Smooth muscle cell (in vitro differentiated cells): Measurements from ENCODE around the gene NCAPD2. TPM values are rescaled to one million over a fixed set of nuclear protein-coding genes. Genes with fewer than 3 reads are reported as not detected.
A peak's percentile ranks its signal among the peaks of the same experiment; 100 is the strongest.
"Not testable (repeated sequence)": the region's sequence is repeated elsewhere in the genome, so short reads cannot be mapped to it uniquely, and the experiment has no call there.

Source experiments
- DNase-seq: peaks from one replicate; lab custom pipeline; 2025; ENCODE audit not compliant: unreplicated experiment; lab: John Stamatoyannopoulos, UW
- H2AFZ ChIP-seq: fragments of 200-600 bp; sonication (generic); 2 replicates; pipeline ENCODE4 v1.6.0; 2016; ENCODE audit warnings: antibody characterized with exemption, low read depth, mild to moderate bottlenecking
- H3F3A ChIP-seq: fragments of 200-600 bp; sonication (generic); 2 replicates; pipeline ENCODE4 v1.6.0; 2017; ENCODE audit warnings: antibody characterized with exemption, low read depth
- H3K27ac ChIP-seq: fragments of 200-600 bp; sonication (generic); 2 replicates; pipeline ENCODE4 v1.5.1; 2016; ENCODE audit warnings: low read depth, mild to moderate bottlenecking
- H3K27me3 ChIP-seq: fragments of 200-600 bp; sonication (generic); 2 replicates; pipeline ENCODE4 v1.6.1; 2016; ENCODE audit warnings: low read depth, mild to moderate bottlenecking
- H3K36me3 ChIP-seq: fragments of 200-600 bp; sonication (generic); 2 replicates; pipeline ENCODE4 v1.5.1; 2016; ENCODE audit warnings: low read depth
- H3K4me1 ChIP-seq: fragments of 200-600 bp; sonication (generic); 2 replicates; pipeline ENCODE4 v1.5.1; 2016; ENCODE audit warnings: low read depth
- H3K4me2 ChIP-seq: fragments of 200-600 bp; sonication (generic); 2 replicates; pipeline ENCODE4 v1.6.0; 2016; ENCODE audit warnings: mild to moderate bottlenecking
- H3K4me3 ChIP-seq: fragments of 200-600 bp; sonication (generic); 2 replicates; pipeline ENCODE4 v1.5.1; 2016; ENCODE audit warnings: mild to moderate bottlenecking
- H3K79me2 ChIP-seq: fragments of 200-600 bp; sonication (generic); 2 replicates; pipeline ENCODE4 v1.6.0; 2016; ENCODE audit warnings: low read depth, mild to moderate bottlenecking
- H3K9ac ChIP-seq: fragments of 200-600 bp; sonication (generic); 2 replicates; pipeline ENCODE4 v1.6.0; 2016; ENCODE audit warnings: low read depth
- H3K9me3 ChIP-seq: fragments of 200-600 bp; sonication (generic); replicated peaks from 2 replicates; pipeline ENCODE4 v1.5.1; 2016; ENCODE audit warnings: low read depth
- H4K20me1 ChIP-seq: fragments of 200-600 bp; sonication (generic); 2 replicates; pipeline ENCODE4 v1.6.0; 2016; ENCODE audit warnings: low read depth
- WGBS: methylation state at CpG from one replicate; pipeline ENCODE4 v1.1.7; 2016; ENCODE audit warnings: low lambda C conversion rate; 5-methylcytosine and 5-hydroxymethylcytosine counted together
- polyA plus RNA-seq: library from polyadenylated mRNA; unstranded; fragments of >200 nt; fragmentation: Nextera tagmentation; extraction: Ambion mirVana; gene quantifications from 2 replicates; pipeline ENCODE4 v1.2.1, GENCODE V29; 2016
- total RNA-seq: library from RNA; depleted of rRNA; stranded (reverse); fragments of >200 nt; gene quantifications from 2 replicates; pipeline ENCODE4 v1.2.3, GENCODE V29; 2014
- TF ChIP-seq, protein P1 (sequence below): fragments of 200-600 bp; sonication (generic); IDR thresholded peaks from 2 replicates; pipeline ENCODE4 v1.5.1; 2017; ENCODE audit warnings: borderline replicate concordance, mild to moderate bottlenecking, antibody characterized with exemption; ENCODE audit not compliant: insufficient read depth, poor library complexity, severe bottlenecking

NCAPD2 gene
- total and polyA plus RNA-seq, 2 experiments from 2014 or later = 17.6 to 22.7 TPM

DNA sequence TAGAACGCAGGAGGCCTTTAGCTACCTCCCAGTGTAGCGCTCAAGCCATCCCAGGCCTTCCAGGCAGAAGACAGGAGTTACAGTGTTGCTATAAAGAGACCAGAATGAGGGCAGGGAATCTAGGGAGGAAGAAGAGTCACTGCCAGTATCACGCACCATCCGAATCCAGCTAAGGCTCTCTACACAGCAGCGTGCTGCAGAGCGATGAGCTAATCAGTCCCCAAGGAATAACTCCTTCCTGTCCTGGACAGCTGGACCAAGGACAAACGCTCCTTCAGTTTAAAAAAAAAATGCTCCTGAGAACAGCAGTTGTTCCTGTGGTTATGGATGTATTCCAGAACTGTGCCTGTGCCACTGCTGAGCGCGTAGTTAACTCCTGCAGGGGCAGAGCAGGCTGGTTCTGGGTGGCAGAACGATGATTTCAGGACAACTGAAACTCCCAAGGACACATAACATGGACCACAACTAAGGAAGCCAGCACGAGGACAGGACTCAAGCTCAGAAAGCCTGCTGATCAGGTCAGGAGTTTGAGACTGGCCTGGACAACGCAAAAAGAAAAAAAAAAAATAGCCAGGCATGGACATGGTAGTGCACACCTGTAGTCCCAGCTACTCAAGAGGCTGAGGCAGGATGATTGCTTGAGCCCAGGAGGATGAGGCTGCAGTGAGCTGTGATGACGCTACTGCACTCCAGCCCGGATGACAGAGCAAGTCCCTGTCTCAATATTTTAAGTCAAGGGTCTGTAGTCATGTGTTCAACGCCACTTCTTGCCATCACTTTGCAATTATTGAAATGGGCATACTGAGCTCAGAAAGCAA is 59.4 kb downstream of the NCAPD2 start:
- Histone ChIP-seq H3K27ac (peak overlapping the region; percentile 81), H3K9me3 (no peaks in the 10 kb centered on the region), H3K4me2 (peak overlapping the region; percentile 99), H3K79me2 (peaks cover 27% of the 10 kb centered on the region), H2AFZ (no peak overlapping the region), H3K36me3 (no peaks in the 10 kb centered on the region), H3K9ac (peak overlapping the region; percentile 55), H3K4me1 (peaks cover 15% of the 10 kb centered on the region), H3K4me3 (no peak overlapping the region), H3K27me3 (no peaks in the 10 kb centered on the region), H3F3A (peaks cover 11% of the 10 kb centered on the region), H4K20me1 (peaks cover 32% of the 10 kb centered on the region)
- DNase-seq = no peak
- WGBS = 56% methylated on average over 15 of the region's 15 CpGs
- TF ChIP-seq, protein P1, sequence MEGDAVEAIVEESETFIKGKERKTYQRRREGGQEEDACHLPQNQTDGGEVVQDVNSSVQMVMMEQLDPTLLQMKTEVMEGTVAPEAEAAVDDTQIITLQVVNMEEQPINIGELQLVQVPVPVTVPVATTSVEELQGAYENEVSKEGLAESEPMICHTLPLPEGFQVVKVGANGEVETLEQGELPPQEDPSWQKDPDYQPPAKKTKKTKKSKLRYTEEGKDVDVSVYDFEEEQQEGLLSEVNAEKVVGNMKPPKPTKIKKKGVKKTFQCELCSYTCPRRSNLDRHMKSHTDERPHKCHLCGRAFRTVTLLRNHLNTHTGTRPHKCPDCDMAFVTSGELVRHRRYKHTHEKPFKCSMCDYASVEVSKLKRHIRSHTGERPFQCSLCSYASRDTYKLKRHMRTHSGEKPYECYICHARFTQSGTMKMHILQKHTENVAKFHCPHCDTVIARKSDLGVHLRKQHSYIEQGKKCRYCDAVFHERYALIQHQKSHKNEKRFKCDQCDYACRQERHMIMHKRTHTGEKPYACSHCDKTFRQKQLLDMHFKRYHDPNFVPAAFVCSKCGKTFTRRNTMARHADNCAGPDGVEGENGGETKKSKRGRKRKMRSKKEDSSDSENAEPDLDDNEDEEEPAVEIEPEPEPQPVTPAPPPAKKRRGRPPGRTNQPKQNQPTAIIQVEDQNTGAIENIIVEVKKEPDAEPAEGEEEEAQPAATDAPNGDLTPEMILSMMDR = no peak

DNA sequence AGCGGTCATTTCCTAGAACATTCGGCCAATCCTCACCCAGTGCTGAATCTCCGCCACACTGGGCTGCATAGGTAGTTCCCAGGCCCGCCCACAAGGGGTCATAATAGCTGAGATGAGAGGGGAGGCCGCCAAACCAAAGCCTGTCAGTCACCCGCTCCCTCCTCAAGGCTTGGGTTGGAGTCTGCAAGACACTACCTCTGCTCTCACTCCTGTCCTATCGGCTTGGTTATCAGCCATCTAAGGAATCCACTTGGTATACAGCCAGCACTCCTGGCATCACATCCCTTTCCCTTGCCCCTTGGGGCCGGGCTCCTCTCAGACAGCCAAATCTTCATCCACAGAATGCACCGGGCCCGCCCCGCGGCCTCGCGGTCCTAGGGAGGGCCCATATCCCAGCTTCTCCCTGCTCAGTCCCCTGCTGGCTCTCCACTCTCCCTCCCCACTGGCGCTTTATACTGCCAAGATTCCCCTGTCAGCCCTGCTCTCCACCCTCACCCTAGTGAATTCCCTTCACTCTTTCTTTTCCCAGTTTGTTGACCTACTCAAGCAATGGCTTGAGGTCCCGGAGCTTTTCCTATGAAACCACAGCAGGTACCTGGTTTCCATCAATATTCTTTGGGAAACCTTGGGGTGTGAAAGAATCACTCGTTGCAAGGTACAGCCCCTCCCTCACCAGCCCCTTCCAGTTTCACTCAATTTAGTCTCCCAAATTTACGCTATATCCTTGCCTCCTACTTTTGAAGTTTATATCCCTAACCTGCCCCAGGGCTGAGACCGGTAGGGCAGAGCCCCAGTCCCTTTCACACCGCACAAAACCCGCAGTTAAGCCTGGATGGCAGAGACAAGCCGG is 60.5 kb downstream of the NCAPD2 start:
- Histone ChIP-seq H3K9me3 (no peaks in the 10 kb centered on the region), H3K36me3 (no peaks in the 10 kb centered on the region), H4K20me1 (peaks cover 32% of the 10 kb centered on the region), H3K4me3 (peak overlapping the region; percentile 74), H3F3A (peaks cover 11% of the 10 kb centered on the region), H3K9ac (no peak overlapping the region), H3K27me3 (no peaks in the 10 kb centered on the region), H3K79me2 (peaks cover 27% of the 10 kb centered on the region), H3K4me2 (peak overlapping the region; percentile 99), H3K27ac (peak overlapping the region; percentile 30), H3K4me1 (peaks cover 11% of the 10 kb centered on the region), H2AFZ (no peak overlapping the region)
- 16% methylated on average over 22 of the region's 22 CpGs for WGBS
- DNase-seq = no peak
- TF ChIP-seq, protein P1 = peak; percentile 52

DNA sequence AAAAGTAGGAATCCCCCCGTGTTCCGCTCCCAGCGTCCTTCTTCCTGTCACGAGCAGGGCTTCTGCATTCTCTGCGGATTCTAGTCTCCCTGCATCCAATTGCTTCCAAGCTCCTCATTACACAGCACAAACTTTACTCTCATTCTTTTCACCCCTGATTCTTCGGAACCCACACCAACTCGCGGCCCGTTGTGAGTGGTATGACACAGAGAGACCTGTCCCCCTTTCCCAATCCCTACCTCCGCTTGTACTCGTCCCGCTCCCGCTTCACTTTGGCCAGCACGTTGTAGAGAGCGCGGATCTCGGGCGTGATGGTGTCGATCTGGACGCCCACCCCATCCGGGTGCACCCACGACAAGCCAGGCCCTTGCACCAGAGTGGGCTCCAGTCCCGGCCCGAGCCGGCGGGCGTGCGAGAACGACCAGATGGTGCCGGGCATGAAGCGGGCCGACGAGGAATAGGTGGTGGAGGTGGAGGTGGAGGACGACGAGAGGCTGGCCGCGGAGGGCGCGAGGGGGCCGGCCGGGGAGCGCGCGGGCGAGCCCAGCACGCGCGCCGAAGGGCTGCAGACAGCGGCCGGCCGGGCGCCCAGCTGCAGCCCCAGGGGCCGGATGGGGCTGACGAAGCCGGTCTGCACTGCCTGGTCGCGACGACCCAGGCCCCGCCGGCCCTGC is 61.3 kb downstream of the NCAPD2 start:
- Histone ChIP-seq H3K36me3 (no peaks in the 10 kb centered on the region), H3K27me3 (no peaks in the 10 kb centered on the region), H4K20me1 (peaks cover 32% of the 10 kb centered on the region), H3F3A (peaks cover 11% of the 10 kb centered on the region), H3K4me3 (peak overlapping the region; percentile 74), H3K9ac (peak overlapping the region; percentile 20), H2AFZ (no peak overlapping the region), H3K79me2 (peaks cover 21% of the 10 kb centered on the region), H3K4me2 (peak overlapping the region; percentile 99), H3K9me3 (no peaks in the 10 kb centered on the region), H3K4me1 (peaks cover 11% of the 10 kb centered on the region), H3K27ac (peak overlapping the region; percentile 30)
- 4% methylated on average over 37 of the region's 61 CpGs for WGBS
- DNase-seq = no peak
- TF ChIP-seq, protein P1 = no peak

DNA sequence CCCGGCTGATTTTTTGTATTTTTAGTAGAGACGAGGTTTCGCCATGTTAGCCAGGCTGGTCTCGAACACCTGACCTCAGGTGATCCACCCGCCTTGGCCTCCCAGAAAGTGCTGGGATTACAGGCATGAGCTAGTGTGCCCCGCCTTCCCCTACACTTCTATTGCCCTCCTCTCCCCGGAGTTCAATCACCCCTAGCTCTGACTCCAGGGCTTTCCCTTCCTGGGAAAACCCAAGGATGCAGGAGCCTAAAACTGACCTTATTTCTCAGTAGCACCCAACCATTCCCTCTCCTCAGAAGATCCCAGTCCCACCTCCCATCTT is 62.6 kb downstream of the NCAPD2 start:
- H3K4me2 ChIP-seq, H2AFZ ChIP-seq, H3K79me2 ChIP-seq, H3K4me3 ChIP-seq, H3K36me3 ChIP-seq, H3K9me3 ChIP-seq, H3K9ac ChIP-seq, H3K27me3 ChIP-seq, H3K27ac ChIP-seq, H3F3A ChIP-seq, DNase-seq: not testable (repeated sequence)
- Histone ChIP-seq H4K20me1 (peaks cover 31% of the 10 kb centered on the region), H3K4me1 (peaks cover 10% of the 10 kb centered on the region)
- 88% methylated on average over 7 of the region's 7 CpGs for WGBS
